IPS DF 19.7 (cell line): ENCODE data around the gene SPPL2A.

Source experiments
- DNase-seq: peaks from one replicate; pipeline ENCODE4 v3.0.0-alpha.2; 2013; ENCODE audit warnings: low read depth, low spot score

Gene SPPL2A

DNA sequence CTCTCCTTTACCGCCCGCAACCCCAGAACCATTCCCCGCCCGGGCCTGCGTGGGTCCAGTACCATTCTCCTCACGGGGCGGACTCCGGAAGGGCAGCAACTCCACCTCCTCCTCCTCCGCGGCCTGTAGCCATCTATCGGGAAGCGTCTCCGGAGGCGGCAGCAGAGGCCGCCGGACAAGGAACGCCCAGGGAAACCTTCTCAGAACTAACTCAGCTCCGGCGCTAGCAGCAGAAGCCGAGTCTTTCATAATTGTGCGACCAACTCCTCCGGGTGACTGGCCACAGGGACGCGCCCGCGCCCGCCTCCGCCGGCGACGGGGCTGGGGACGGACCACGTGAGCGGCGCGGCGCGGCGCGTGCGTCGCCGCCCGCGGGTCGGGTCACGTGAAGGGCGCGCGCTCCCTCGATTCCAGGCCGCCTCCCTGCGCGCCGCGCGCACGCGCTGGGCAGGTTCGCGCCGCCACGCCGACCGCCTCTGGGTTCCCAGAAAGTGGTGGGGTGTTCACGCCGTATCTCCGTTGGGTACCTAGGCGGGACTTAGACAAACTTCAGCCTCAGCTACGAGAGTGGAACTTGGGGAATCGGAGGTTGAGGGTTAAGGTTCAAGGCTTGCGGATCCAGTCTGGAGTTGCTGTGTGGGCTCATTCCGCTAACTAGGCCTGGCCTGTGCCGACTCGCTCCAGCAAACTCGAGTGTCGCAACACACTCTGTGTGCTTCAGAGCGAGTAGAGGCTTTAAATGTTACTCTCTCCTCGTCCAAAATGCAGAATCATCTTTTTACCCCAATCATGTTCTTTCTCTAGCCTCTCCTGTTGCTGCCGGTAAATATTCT lies 78.8 kb downstream of the SPPL2A start, which contains the start of gene TRPM7:
Gene TRPM7 (minus strand): TSS at position 329 of the 833 bp plus-strand sequence. CDS start 264 bp downstream, at position 65.
- peak; percentile 50 for DNase-seq

GRCh38 chr15:50685976-50686468 lies 79.5 kb downstream of the SPPL2A start:
- no peak for DNase-seq

GRCh38 chr15:50685191-50685975 lies 80.1 kb downstream of the SPPL2A start:
- DNase-seq, result no peak

DNA sequence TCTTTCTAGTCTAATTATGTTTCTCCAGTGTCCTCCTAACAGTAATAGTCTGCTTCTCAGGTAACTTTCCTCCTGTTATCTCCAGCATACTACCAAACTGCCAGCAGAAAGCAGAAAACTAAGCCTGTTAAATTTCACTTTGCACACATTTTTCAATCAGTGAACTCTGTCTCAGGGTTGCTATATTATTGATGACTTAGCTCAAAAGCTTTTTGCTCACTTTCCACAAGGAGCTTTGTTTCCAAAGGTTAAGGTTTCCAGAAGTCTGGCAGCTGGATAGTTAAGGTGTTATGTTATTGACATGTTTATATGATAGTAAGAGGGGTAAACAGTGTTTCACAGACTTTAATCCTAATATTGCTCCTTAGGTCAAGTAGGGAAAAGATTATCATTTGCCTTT lies 84.0 kb downstream of the SPPL2A start:
- no peak for DNase-seq

DNA sequence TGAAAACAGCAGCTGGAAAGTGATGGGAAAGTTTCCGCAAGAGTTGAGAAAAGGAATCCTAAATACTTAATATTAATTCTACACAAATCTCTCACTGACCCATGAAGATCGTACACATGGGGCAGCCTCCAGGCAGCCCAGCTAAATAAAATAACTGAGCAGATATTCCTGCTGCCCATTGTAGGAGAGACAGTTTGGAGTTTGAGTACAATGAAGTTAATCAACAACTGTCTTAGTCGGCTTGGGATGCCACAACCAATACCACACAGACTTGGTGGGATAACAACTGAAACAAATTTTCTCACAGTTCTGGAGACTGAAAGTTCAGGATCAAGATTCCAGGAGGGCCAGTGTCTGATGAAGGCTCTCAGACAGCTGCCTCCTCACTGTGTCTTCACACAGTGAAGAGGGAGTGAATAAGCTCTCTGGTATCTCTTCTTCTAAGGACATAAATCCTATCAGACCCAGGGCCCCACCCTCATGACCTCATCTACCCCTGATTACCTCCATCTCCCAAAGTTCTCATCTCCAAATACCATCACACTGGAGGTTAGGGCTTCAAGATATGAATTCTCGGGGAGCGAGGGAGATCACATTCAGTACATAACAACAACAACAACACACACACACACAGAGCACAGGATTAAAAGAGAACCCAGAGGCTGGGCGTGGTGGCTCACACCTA lies 88.6 kb downstream of the SPPL2A start:
- DNase-seq, result no peak

- DNase-seq, result no peak
Measured at GRCh38 chr15:50675535-50676144, 89.9 kb downstream of the SPPL2A start.

DNA sequence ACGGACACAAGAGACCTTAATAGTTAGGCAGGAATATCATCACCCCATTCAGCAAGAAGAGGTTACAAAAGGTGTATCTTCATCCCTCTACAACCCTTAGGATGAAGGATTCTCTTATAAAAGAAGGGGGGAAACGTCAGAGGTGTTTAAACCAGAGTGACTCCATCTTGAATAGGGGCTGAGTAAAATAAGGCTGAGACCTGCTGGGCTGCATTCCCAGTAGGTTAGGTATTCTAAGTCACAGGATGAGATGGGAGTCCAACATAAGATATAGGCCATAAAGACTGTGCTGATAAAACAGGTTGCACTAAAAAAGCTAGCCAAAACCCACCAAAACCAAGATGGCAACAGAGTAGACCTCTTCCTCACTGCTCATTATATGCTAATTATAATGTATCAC lies 95.4 kb downstream of the SPPL2A start:
- DNase-seq, result no peak

- no peak for DNase-seq
Measured at GRCh38 chr15:50669611-50670010, 95.9 kb downstream of the SPPL2A start.

- DNase-seq, result no peak
Measured at GRCh38 chr15:50665938-50666337, 99.6 kb downstream of the SPPL2A start.

DNA sequence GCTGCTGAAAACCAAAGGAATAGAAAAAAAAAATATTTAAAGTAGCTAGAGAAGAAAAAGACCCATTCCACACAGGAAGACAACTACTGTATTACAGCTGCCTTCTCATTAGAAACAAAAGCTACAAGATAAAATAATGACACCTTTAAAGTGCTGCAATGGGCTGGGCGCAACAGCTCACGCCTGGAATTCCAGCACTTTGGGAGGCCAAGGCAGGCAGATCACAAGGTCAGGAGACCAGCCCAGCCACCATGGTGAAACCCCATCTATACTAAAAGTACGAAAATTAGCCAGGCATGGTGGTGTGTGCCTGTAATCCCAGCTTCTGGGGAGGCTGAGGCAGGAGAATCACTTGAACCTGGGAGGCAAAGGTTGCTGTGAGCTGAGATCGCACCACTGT lies 110.0 kb downstream of the SPPL2A start:
- DNase-seq, result no peak

DNA sequence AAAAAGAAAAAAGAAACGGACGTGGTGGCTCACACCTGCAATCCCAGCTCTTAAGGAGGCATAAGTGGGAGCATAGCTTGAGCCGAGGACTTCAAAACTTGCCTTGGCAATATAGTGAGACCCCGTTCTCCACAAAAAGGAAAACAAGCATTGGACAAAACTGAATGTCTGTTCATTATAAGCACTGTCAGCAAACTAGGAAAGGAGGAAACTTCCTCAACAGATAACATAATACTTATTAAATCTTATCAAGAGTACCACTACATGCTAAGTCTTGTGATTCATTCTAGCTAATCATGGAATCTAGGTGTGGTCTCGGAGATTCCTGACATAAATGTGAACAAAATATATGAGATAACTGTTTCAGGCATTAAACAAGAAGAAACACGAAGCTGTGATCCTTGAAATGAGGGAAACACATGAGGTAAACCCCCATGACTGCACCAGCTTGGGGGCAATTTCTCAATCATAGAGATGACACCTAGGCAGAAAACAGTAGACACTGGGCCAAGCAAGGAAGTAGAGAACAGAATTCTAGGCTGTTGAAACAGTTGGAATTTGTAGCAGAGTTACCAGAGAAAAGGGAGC lies 112.3 kb downstream of the SPPL2A start:
- no peak for DNase-seq

- DNase-seq, result peak; percentile 9
Measured at GRCh38 chr15:50652671-50653070, 112.8 kb downstream of the SPPL2A start.
